Stimulated activated CD4-positive, alpha-beta T cell treated with anti-CD3 and anti-CD28 coated beads, Interleukin-12 subunit alpha, Interleukin-12 subunit beta, amount 100 ng/mL, for 48 hours (primary cell): ENCODE measurements around the gene CKB.
"Not testable (repeated sequence)": the region's sequence is repeated elsewhere in the genome, so short reads cannot be mapped to it uniquely, and the experiment has no call there.

ENCODE experiments used
- DNase-seq, 3 donors: peaks; one replicate each; pipeline ENCODE4 v3.0.0-alpha.2; 2020; ENCODE audit warnings: low read depth in 2 of 3, low spot score in 1 of 3

The CKB gene

DNA sequence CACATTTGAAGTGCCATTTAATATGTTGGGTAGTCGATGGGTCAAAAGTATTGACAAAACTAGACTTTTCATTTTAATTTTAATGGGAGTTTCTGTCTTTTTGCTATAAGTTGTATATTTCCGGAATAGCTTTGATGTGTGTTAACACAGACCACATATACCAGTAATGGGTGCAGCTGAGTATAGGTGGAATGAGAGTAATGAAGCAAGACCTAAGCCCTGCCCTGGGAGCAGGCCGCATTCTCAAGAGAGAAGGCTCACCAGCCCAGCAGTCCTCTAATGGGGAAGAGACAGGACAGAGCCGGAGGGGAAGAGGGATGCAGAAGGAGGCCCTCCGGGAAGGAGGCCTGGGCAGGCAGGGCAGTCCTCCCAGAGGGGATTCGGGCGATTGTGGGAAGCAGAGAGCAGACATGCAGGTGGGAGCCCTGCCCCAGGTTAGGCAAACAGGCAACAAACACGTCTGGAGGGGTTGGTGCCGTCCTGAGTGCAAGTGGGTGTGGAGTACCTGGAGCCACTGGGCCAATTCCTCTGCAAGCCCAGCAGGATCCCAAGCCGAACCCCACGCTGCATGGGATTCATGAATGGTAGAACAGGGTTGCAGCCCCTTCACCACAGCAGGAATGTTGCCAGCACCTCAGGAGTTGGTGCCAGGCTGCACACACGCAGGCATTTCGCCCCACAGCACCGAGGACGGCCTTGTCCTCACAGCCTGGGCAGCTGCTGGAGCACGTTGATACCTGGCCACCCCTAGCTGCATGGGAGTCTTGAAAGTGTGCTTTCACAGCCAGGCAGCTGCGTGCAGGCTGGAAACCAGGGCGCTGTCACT lies 7.8 kb downstream of the CKB start:
- DNase-seq, result no peak

DNA sequence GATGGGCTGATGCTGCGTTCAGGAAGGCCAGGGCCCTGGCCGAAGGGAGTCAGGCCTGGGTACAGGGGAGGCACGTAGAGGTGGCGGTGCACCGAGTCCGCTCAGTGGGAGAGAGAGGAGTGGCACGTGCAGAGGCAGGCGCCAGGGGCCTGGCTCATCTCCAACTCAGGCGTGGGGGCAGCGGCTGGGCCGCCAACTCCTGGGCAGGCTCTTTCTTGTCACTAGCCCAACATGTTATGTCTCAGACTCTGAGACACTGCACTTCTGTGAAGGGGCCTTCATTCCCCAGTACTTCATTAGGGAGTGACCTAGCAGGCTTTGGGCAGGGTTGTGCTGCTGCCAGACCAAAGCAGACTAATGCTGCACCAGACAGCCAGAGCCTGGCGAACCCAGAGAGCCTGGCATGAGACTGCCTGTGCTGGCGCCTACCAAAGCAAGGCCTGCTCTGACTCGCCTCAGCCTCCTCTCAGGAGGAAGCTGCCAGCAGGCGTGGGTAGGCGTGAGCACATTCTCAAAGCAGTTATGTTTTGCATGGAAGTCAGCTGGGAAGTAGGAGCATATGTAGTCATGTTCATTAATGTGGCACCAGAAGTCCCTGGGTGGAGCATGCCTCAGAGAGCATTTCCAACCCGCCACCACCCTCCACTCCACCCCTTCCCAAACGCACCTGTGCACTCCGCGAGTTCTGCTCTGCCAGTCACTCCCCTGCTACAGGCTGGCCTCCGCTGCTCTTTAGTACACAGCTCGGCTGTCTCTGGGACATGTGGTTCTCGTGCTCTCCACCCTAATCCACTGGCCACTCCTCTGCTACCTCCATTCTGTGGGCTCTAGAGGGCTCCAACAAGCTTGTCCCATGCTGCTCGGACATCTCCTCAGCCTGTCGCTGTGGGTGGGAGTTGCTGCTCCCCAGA lies 9.7 kb downstream of the CKB start:
- DNase-seq, result no peak

DNA sequence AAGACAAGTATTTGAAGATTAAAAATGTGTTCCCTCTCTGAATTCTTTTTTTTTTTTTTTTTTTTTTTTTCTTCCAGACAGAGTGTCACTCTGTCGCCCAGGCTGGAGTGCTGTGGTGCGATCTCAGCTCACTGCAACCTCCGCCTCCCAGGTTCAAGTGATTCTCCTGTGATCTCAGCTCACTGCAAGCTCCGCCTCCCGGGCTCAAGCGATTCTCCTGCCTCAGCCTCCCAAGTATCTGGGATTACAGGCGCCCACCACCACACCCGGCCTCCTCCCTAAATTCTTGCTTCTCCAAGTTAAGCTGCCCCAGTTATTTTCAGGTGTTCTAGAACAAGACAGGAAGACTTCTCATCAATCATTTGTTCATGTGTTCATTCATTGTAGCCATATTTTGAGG lies 10.4 kb downstream of the CKB start:
- DNase-seq, result not testable (repeated sequence)

DNA sequence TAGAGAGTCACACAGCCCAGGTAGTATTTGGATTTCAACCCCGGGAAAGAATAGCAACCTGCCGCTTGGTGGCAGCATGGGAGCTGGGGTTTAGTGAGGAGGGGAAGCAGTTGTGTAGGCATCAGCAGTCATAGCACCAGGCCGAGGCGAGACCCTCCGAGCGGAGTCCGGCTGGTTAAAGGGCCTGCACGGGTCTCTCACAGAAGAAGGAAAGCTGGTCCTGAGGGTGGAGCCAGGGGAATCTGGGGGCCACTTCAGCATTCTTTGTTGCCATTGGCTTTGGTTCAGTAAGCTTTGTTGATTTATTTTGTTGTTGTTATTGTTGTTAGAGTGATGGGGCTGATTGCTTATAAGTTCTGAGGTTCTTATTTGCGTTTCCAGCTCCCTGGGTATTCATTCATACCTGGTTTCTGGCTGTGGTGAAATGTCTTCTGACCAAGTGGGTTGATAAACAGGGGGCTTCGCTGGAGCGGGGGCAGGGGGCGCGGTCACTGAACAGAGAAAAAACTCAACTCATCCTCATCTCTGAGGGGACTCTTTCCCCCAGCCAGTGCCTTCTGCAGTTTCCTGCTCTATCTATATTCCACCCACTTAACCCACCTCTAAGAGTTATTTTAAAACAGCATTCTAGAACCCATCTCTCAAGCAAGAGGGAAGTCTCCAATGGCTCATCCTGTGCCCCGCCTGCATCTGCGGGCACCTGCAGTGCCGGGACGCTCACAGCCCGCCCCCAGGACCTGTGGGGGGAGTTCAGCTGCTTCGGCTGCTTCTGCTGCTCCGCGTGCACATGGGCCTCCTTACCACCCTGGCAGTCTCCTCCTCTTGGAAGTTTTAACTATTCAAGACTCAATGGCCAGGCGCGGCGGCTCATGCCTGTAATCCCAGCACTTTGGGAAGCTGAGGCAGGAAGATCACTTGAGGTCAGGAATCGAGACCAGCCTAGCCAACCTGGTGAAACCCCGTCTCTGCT lies 11.6 kb downstream of the CKB start:
- no peak for DNase-seq

DNA sequence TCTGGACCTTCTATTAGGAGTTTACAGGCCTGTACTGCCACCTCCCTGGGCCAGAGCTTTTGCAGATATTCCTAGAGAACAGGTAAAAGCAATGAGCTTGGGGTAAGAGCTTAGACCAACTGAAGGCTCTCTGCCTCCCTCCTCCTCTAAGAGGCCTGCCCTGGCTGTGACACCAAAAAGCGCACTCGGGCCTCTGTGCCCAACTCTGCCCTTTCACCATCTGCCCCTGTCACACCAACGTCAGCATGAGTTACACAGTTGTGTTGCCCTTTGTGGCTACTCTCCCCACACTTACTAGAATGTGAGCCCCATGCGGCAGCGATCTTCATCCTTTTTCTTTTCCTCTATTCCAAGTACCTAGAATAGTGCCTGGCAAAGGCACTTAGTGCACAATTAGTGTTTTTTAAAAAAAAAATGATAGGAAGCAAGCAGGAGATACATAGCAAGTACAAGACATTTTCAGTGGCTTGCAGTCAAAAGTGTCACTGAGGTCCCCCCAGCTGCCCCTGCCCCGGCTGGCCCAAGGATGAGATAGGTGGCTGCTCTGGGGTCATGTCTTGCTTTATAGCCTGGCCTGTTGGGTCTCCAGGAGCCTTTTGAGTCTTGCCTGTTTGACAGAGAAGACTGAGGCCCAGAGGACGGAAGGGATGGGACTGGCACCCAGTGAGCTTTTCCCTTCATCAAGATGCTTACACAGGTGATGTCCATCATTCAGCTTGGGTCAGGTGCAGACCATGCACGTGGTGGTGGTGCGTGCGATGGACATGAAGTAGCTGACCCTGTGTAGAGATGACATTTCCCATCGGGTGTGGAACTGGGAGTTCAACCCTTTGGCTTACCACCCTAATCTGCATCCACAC lies 12.5 kb downstream of the CKB start:
- no peak for DNase-seq

DNA sequence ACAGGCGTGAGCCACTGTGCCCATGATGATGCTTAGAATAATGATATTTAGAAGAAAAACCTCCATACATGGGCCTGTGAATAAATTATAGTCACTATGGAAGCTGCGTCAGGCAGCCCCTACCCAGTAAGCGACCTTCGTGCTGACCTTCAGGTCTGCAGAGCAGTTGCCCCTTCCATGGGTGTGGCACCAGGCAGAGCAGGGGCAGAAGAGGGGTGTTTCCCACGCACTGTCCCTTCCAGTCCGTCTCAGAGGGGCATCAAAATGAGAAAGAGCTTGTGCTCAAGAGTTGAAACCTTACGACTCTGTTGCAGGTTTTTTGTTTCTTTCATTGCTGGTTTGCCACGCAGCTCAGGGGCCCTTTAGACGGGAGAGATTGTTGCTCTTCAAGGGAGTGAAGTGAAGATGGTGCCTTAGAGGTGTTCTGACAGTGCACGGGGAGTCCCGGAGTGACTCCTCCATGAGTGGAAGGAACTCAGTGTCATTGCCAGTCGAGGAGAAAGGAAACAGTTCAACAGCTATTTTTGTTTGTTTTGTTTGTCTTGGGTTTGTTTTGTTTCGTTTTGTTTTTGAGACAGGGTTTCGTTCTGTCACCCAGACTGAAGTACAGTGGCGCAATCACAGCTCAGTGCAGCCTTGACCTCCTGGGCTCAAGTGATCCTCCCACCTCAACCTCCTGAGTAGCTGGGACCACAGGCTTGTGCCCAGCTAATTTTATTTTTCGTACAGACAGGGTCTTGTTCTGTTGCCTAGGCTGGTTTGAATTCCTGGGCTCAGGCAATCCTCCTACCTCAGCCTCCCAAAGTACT lies 13.9 kb downstream of the CKB start:
- DNase-seq, result no peak

DNA sequence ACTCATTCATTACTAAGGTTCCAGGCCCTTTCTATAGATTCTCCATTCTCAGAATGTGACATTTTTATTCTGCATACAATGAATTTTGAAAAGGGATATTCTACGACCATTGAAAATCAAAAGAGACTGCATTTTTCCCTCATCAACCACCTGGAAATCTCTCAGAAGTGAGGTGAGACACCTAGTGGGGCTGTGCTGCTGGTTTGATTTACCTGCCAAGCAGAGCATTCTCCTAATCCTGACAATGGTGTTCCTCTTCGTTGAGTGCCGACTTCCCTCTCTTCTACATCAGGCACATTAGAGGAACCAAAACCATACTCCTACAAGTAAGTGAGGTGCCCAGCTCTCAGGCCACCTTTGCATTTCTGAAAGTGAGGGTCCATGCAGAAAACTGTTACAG lies 14.9 kb downstream of the CKB start:
- DNase-seq, result no peak

DNA sequence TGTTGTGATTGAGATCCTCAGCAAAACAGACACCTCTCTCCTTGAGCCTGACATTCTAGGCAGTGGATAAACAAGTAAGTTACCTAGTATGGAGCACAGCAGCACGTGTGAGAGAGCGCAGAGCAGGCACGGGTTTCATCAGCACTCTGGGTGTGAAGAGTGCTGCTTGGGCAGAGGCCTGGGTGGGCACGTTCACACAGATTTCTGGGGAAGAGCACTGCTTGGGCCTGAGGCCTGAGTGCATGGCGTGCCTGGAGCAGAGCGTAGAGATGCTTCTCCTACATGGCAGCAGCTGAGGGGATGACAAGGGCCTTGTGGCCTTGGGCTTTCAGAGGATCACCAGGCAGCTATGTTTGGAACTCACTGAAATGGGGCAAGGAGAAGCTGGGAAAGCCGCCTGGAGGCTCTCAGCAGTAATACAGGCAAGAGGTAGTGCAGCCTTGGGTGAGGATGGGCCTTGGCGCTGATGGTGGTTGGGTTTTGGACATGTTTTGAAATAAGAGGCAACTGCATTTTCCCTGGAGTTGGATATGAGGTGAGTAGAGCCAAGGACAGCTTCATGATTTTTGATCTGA lies 17.6 kb downstream of the CKB start:
- DNase-seq, result no peak

DNA sequence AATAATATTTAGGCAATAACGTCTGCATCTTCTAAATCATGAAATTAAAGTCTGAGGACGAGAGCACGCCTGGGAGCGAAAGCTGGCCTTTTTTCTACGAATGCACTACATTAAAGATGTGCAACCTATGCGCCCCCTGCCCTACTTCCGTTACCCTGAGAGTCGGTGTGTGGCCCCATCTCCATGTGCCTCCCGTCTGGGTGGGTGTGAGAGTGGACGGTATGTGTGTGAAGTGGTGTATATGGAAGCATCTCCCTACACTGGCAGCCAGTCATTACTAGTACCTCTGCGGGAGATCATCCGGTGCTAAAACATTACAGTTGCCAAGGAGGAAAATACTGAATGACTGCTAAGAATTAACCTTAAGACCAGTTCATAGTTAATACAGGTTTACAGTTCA lies 19.3 kb downstream of the CKB start:
- no peak for DNase-seq

DNA sequence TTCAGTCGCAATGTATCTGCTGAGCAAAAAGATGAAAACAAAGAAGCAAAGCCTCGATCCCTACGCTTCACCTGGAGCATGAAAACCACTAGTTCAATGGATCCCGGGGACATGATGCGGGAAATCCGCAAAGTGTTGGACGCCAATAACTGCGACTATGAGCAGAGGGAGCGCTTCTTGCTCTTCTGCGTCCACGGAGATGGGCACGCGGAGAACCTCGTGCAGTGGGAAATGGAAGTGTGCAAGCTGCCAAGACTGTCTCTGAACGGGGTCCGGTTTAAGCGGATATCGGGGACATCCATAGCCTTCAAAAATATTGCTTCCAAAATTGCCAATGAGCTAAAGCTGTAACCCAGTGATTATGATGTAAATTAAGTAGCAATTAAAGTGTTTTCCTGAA lies 19.8 kb downstream of the CKB start:
- no peak for DNase-seq

DNA sequence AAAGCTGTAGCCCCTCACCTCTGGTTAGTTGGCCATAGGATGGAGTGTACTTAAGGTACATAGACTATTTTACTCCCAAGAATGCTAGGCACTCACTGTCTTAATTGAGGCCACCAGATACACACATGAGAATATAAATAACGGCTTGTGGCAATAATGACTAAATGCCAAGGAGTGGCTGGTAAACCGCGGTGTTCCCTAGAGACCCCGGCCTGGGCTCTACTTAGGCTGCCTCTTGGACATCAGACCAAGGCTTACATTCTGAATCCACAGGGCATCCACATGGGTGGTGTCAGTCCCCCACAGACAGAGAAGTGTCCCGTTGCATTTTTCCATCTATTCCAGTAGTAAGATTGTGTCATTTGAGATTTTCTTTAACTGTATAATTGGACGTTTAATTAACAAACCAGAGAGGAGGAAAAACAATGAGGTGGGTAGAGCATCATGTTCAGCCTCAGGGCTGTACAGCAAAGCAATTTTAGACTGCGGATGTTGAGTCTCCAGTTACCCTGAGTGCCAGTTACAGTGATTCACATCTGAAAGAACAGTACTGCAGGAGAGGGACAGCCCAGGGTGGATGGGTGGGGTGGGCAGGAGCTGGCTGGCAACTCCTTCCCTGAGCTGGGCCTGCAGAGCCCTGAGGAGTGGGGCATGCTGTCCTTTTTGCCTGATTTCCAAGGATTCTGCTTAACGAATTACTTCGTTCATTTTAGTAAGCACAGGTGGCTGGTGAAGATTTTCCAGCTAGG lies 20.5 kb downstream of the CKB start:
- no peak for DNase-seq

DNA sequence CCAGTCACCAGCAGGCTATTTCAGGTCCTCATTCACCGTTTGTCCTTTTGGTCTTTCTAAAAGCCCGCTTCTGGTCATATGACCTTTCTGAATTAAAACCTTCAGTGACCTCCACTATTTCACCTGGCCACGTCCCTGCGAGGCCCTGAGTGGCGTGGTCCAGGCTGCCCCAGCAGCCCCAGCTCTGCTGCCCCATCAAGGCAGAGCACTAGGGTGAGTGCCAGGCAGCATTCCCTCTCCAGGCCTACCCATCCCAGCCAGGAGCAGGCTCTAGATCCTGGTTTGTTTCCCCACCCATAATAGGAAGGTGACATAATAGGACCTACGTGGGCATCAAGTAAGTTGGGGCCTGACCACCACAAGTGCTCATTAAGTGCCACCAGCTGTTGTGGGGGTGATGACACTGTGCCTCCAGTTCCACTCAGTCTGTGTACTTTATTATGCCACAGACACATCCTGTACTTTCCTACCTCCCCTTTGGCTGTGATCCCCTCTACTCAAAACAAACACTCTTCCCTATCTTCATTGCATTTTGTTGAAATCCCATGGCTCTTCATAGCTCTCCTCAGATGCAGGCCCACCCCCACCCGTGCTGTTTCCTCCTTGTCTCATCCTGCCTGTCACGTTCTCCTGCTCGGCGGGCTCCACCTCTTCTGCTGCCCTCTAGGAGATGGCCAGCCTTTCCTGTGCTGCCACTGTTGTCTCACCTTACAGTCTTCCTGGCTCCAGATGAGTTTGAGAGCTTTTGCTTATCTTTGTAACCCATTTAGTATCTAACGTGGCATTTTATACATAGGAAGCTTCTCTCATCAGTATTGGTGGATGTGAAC lies 21.4 kb downstream of the CKB start:
- no peak for DNase-seq

DNA sequence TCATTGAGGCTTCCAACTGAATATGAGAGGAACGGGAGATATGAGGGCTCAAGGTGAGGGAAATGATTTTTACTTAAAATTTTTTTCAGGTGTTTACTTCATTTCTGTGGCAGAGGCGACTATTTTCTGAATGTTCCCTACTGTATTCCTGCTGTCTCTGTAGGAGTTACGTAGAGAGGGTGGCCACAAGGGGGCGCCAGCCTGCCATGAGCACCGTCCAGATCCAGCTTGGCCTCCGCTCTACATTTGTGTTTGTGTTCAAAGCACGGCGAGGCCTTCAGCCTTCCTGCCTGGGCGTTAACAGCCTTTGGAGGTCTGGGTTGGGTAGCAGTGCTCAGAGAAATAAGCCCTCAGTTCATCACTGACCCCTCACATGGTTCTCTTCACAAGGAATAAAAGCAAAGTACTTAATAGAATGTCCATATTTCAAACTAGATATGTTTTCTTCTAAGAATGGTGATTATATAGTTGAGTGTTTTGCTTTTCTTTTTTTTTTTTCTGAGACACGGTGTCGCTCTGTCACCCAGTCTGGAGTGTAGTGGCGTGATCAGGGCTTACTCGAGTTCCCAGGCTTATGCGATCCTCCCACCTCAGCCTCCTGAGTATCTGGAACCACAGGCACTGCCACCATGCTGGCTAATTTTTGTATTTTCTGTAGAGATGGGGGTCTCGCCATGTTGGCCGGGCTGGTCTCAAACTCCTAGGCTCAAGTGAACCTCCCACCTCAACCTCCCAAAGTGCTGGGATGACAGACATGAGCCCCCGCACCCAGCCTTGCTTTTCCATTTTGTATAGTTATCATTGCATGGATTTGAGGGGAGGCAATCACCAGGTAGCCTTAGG lies 22.3 kb downstream of the CKB start:
- DNase-seq, result peak; percentile 63 to 77 (median 73)

DNA sequence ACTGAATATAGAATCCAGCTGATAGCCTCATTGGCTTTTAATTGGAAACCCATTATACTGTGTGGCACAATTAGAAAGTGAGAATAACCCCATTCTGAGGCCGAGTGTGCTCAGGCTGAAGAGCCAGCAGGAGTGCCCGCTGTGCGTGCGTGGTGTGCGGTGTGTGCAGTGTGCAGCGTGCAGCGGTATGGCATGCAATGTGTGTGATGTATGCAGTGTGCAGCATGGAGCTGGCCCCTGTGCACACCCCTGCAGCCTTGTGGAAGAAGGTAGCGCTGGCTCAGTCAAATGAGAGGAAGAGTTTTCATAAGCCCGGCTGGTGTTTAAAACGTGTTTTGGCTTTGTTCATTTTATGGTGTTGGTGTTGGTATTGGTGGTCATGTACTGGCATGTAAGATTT lies 22.9 kb downstream of the CKB start:
- no peak for DNase-seq

DNA sequence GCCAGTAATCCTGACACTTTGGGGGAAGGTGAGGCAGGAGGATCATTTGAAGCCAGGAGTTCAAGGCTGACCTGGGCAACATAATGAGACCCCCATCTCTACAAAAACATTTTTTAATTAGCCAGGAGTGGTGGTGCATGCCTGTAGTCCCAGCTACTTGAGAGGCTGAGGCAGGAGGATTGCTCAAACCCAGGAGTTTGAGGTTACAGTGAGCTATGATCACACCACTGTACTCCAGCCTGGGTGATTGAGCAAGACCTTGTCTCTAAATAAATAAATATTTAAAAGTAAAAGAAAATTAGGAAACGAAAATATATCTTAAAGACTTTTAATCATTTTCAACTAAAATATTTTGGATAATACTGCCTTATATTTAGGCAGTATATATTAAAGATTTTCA lies 25.9 kb downstream of the CKB start:
- no peak for DNase-seq

DNA sequence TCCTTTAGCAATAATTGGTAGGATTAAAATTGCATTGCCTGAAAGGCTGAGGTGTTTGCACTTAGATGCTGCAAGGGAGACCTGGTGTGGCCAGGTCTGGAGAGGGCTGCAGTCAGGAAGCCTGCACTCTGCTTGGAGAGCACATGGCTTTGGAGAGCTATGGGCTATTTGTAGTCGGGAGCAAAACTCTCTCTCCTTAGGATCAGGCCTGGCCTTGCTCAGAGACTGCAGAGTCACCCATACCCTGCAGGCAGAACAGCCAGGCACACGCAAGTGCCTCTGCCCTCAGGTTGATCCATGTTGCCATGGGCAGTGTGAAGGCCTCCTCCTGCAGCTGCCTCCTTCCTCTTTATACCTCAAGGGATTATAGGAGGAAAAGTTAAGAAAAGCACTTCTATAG lies 26.8 kb downstream of the CKB start:
- DNase-seq, result no peak
